ENCODE results near the gene FAM171A2. TPM values are rescaled to one million over a fixed set of nuclear protein-coding genes. Genes with fewer than 3 reads are reported as not detected.

Gene FAM171A2
- total RNA-seq (5.0 and 6.4 TPM in 2 replicates), polyA plus RNA-seq (1.4 and 1.7 TPM in 2 replicates), polyA minus RNA-seq (ENCODE audit: low replicate concordance) (2.3 and 2.4 TPM in 2 replicates)
- 3.9 and 4.6 TPM in 2 replicates for polyA plus RNA-seq (2012)

DNA sequence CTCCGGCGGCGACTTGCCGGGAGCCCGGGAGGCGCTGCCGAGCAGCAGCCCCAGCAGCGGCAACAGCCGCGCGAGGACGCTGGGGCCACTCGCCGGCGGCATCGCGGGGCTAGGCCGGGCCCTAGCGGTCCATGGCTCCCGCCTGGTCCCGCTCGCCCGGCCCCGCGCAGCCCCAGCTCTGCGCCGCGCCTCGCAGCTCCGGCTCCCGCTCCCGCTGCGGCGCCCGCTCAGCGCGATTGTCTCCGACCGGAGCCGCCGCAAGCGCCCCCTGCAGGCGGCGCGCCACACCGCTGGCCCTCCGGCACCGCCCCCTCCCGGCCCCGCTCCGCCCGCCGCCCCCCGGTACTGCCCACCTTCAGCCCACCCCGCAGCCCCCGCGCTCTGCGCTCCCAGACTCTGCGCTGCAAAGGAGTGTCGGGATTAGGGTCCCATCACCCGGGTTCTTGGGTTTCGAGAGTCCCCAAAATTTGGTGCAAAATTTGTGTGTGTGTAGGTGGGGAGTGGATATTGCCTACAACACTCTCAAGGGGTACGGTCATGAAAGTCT, at the start of gene FAM171A2:
TSS of gene FAM171A2 (minus strand) at position 241 of the 547 bp plus-strand sequence. CDS start at position 102, 139 bp downstream.
- DNase-seq (ENCODE audit: low read depth in 2 of 2): peak; percentile 40 to 43
- Histone ChIP-seq H3K27me3 (ENCODE audit: control insufficient read depth, insufficient read depth, low read length) (peaks cover 20% of the 10 kb centered on the region), H3K27ac (ENCODE audit: insufficient read depth, low read length) (no peak within 1 kb of the TSS), H2AFZ (ENCODE audit: low read length) (peak within 1 kb of the TSS; percentile 12), H3K36me3 (ENCODE audit: control insufficient read depth, insufficient read depth, low read length) (no peaks in the 10 kb centered on the region), H3K4me1 (ENCODE audit: control insufficient read depth, extremely low read depth, insufficient read depth, low read length) (peaks cover 5% of the 10 kb centered on the region), H3K4me3 (replicated peaks in 1 of 4; ENCODE audit: control extremely low read depth in 1 of 4, insufficient read depth in 1 of 4, low read depth in 3 of 4, low read length in 4 of 4) (peak within 1 kb of the TSS; percentile 50 to 81 (median 58)), H3K9ac (ENCODE audit: insufficient read depth, low read length) (peak within 1 kb of the TSS; percentile 52), H3K79me2 (ENCODE audit: control insufficient read depth, insufficient read depth, low read length) (no peaks in the 10 kb centered on the region), H3K4me2 (ENCODE audit: extremely low read depth, insufficient read depth, low read length) (peak within 1 kb of the TSS; percentile 80), H3K9me3 (ENCODE audit: control insufficient read depth, insufficient read depth, low read depth, low read length) (no peaks in the 10 kb centered on the region), H4K20me1 (ENCODE audit: control insufficient read depth, extremely low read depth, insufficient read depth, low read length) (no peaks in the 10 kb centered on the region)
- TF ChIP-seq, protein P1, sequence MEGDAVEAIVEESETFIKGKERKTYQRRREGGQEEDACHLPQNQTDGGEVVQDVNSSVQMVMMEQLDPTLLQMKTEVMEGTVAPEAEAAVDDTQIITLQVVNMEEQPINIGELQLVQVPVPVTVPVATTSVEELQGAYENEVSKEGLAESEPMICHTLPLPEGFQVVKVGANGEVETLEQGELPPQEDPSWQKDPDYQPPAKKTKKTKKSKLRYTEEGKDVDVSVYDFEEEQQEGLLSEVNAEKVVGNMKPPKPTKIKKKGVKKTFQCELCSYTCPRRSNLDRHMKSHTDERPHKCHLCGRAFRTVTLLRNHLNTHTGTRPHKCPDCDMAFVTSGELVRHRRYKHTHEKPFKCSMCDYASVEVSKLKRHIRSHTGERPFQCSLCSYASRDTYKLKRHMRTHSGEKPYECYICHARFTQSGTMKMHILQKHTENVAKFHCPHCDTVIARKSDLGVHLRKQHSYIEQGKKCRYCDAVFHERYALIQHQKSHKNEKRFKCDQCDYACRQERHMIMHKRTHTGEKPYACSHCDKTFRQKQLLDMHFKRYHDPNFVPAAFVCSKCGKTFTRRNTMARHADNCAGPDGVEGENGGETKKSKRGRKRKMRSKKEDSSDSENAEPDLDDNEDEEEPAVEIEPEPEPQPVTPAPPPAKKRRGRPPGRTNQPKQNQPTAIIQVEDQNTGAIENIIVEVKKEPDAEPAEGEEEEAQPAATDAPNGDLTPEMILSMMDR (conservative IDR thresholded peaks at IDR 0.05 in 1 of 2, IDR thresholded peaks at IDR 0.05 in 1 of 2; ENCODE audit: low read depth in 1 of 2, low read length in 2 of 2): peak; percentile 19 to 40
- no peak for TF ChIP-seq EZH2 (IDR thresholded peaks at IDR 0.05; ENCODE audit: low read length, missing control alignments)

DNA sequence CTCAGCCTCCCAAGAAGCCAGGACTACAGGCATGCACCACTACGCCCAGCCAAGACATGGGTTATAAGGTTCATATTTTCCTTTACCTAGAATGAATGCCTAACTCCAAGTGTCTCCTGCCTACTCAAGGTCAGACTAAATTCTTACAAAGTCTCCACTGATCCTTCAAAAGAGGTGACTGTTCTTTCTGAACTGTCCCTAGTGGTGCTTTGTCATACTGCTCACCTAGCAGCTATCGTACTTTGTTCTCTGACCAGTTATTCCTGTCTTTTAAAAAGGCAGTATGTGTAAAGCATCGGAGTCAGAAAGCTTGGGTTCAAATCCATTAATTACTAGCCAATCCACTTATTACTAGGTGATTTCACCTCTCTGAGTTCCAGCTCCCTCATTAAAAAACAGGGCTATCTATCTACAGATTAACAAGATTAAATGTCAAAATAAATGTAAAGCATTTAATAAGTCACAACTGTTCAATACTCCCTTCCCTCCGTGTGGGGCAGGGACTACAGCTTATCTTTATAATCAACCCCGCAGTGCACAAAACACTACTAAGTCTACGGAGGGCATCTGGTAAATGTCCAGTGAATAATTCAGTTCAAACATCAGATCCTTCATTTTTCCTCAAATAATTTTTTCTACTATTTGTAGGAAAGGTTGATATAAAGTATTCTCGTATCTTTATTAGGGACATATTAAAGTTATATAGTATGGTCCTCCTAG, 45.8 kb upstream of the FAM171A2 start:
- Histone ChIP-seq H3K9me3 (ENCODE audit: control insufficient read depth, insufficient read depth, low read depth, low read length) (no peaks in the 10 kb centered on the region), H3K9ac (ENCODE audit: insufficient read depth, low read length) (no peak overlapping the region), H3K27me3 (ENCODE audit: control insufficient read depth, insufficient read depth, low read length) (no peaks in the 10 kb centered on the region), H3K4me1 (ENCODE audit: control insufficient read depth, extremely low read depth, insufficient read depth, low read length) (no peaks in the 10 kb centered on the region), H3K4me3 (replicated peaks in 1 of 4; ENCODE audit: control extremely low read depth in 1 of 4, insufficient read depth in 1 of 4, low read depth in 3 of 4, low read length in 4 of 4) (no peak overlapping the region), H3K79me2 (ENCODE audit: control insufficient read depth, insufficient read depth, low read length) (no peaks in the 10 kb centered on the region), H3K4me2 (ENCODE audit: extremely low read depth, insufficient read depth, low read length) (no peak overlapping the region), H4K20me1 (ENCODE audit: control insufficient read depth, extremely low read depth, insufficient read depth, low read length) (no peaks in the 10 kb centered on the region), H3K27ac (ENCODE audit: insufficient read depth, low read length) (no peak overlapping the region), H3K36me3 (ENCODE audit: control insufficient read depth, insufficient read depth, low read length) (no peaks in the 10 kb centered on the region), H2AFZ (ENCODE audit: low read length) (no peak overlapping the region)
- DNase-seq (ENCODE audit: low read depth in 2 of 2): no peak
- no peak for TF ChIP-seq EZH2 (IDR thresholded peaks at IDR 0.05; ENCODE audit: low read length, missing control alignments)
- TF ChIP-seq, protein P1 (conservative IDR thresholded peaks at IDR 0.05 in 1 of 2, IDR thresholded peaks at IDR 0.05 in 1 of 2; ENCODE audit: low read depth in 1 of 2, low read length in 2 of 2): peak in 1 of 2 donors; percentile 14

DNA sequence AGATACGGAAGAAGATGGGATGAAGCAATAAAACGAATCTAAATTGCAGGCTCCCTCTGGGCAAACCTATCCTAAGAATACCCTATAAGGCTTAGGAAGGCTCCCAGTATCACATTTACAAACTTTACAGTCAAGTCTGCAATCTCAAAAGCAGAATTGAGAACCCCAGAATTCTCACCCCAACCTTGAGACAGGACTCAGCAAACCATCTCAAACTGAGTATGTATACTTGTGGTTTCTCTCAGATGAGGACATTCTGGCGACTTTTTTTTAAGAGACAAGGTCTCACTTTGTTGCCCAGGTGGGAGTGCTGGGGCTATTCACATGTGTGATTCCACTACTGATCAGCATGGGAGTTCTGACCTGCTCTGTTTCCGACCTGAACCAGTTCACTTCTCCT, 45.1 kb upstream of the FAM171A2 start:
- H3K4me2 ChIP-seq (ENCODE audit: extremely low read depth, insufficient read depth, low read length): no peak overlapping the region
- H3K9ac ChIP-seq (ENCODE audit: insufficient read depth, low read length): no peak overlapping the region
- H3K27ac ChIP-seq (ENCODE audit: insufficient read depth, low read length): no peak overlapping the region
- H4K20me1 ChIP-seq (ENCODE audit: control insufficient read depth, extremely low read depth, insufficient read depth, low read length): no peaks in the 10 kb centered on the region
- H3K4me3 ChIP-seq (replicated peaks in 1 of 4; ENCODE audit: control extremely low read depth in 1 of 4, insufficient read depth in 1 of 4, low read depth in 3 of 4, low read length in 4 of 4): no peak overlapping the region
- no peaks in the 10 kb centered on the region for H3K4me1 ChIP-seq (ENCODE audit: control insufficient read depth, extremely low read depth, insufficient read depth, low read length)
- TF ChIP-seq EZH2 (IDR thresholded peaks at IDR 0.05; ENCODE audit: low read length, missing control alignments): no peak
- TF ChIP-seq, protein P1 (conservative IDR thresholded peaks at IDR 0.05 in 1 of 2, IDR thresholded peaks at IDR 0.05 in 1 of 2; ENCODE audit: low read depth in 1 of 2, low read length in 2 of 2): no peak
- no peaks in the 10 kb centered on the region for H3K27me3 ChIP-seq (ENCODE audit: control insufficient read depth, insufficient read depth, low read length)
- no peak overlapping the region for H2AFZ ChIP-seq (ENCODE audit: low read length)
- no peak for DNase-seq (ENCODE audit: low read depth in 2 of 2)
- no peaks in the 10 kb centered on the region for H3K36me3 ChIP-seq (ENCODE audit: control insufficient read depth, insufficient read depth, low read length)
- H3K9me3 ChIP-seq (ENCODE audit: control insufficient read depth, insufficient read depth, low read depth, low read length): no peaks in the 10 kb centered on the region
- H3K79me2 ChIP-seq (ENCODE audit: control insufficient read depth, insufficient read depth, low read length): no peaks in the 10 kb centered on the region

Measured in fibroblast of lung (primary cell).